ENCODE measurements around the gene NR6A1.
"Not testable (repeated sequence)": the region's sequence is repeated elsewhere in the genome, so short reads cannot be mapped to it uniquely, and the experiment has no call there.

Gene NR6A1

DNA sequence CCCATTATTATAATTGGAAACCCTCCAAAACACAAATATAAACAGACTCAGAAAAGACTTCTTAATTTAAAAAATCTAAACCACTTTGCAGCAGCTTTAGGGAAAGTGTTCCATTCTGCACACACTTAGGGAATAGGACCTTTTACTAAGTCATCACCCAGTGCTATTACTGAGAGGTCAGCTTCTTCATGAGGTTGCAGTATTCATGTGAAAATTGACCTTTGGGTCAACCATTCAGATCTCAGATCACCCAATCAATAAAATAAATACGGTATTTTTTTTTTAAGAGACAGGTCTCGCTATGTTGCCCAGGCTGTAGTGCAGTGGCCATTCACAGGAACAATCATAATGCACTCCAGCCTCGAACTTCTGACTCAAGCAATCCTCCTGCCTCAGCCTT is 21.8 kb downstream of the NR6A1 start:
- TF ChIP-seq, protein P1, sequence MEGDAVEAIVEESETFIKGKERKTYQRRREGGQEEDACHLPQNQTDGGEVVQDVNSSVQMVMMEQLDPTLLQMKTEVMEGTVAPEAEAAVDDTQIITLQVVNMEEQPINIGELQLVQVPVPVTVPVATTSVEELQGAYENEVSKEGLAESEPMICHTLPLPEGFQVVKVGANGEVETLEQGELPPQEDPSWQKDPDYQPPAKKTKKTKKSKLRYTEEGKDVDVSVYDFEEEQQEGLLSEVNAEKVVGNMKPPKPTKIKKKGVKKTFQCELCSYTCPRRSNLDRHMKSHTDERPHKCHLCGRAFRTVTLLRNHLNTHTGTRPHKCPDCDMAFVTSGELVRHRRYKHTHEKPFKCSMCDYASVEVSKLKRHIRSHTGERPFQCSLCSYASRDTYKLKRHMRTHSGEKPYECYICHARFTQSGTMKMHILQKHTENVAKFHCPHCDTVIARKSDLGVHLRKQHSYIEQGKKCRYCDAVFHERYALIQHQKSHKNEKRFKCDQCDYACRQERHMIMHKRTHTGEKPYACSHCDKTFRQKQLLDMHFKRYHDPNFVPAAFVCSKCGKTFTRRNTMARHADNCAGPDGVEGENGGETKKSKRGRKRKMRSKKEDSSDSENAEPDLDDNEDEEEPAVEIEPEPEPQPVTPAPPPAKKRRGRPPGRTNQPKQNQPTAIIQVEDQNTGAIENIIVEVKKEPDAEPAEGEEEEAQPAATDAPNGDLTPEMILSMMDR (IDR thresholded peaks at IDR 0.05; ENCODE audit: low read depth, low read length) = no peak
- no peak for DNase-seq (ENCODE audit: extremely low read depth, low read depth)

DNA sequence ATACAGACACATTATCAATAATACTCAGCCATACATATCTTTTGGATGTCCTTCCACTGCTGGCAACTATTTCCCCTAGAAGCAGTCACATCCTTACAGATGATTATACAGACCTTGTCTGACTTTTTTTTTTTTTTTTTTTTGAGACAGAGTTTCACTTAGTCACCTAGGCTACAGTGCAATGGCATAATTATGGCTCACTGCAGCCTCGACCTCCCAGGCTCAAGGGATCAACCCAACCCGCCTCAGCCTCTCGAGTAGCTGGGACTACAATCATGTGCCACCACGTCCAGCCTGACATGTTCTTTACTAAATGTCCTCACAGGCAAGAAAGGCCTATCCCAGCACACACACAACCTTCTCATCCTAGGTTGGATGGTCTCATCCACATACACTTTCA is 24.0 kb downstream of the NR6A1 start:
- no peak for DNase-seq (ENCODE audit: extremely low read depth, low read depth)
- TF ChIP-seq, protein P1 (IDR thresholded peaks at IDR 0.05; ENCODE audit: low read depth, low read length) = no peak

DNA sequence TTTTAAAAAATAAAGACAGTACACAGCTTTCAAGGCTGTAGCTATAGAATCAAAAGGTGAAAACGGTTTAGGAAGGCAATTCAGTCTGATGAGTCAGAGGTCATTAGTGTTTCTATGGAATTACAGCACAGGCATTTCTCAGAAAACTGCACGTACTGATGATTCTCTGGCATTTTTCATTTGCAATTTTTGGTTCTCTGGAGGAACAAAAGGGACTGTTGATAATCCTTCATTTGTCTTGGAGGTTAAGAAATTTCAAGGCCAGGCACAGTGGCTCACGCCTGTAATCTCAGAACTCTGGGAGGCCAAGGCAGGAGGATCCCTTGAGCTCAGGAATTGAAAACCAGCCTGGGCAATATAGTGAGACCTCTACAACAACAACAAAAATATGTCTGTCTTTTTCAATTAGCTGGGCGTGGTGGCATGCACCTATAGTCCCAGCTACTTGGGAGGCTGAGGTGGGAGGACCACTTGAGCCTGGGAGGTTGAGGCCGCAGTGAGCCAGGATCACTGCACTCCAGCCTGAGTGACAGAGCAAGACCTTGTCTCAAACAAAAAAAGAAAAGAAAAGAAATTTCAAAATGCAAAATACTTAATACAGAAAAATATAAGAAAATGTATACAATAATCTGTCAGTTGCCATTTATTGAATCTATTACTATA is 27.3 kb downstream of the NR6A1 start:
- TF ChIP-seq, protein P1 (IDR thresholded peaks at IDR 0.05; ENCODE audit: low read depth, low read length) = no peak
- no peak for DNase-seq (ENCODE audit: extremely low read depth, low read depth)

DNA sequence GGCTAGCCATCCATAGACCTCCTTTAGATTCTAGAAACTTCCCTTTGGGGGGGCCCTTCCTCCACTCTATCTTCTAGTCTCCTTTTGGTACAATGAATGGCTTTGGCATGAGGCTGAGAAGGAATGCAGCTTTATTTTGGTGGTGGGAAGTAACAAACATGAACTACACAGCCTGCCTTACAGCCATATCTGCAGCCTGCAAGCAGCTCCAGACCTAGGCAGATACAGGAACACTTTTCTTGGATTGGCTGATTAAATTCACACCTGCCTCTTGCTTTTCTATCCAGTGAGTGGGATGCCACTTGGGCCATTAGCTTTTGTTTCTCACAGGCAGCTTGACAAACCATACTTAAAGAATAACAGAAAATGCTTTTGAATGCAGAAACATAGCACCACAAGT is 28.2 kb downstream of the NR6A1 start:
- TF ChIP-seq, protein P1 (IDR thresholded peaks at IDR 0.05; ENCODE audit: low read depth, low read length) = no peak
- DNase-seq (ENCODE audit: extremely low read depth, low read depth) = no peak

DNA sequence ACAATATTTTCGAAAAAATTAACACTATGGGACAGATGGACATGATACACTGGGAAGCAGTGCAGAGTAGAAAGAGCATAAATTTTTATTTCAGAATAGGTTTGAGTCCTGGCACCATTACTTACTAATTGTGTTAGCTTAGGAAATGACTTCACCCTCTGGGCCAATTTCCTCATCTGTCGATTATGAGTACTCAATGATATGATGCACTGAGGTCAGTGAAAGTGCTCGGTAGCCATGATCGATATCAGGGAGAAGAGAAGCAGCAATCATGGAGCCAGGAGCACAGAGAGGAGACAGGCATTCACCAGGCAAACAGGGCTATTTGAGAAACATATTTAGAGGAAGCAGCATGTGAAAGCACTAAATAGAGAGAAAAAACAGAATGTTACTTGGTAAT is 29.4 kb downstream of the NR6A1 start:
- TF ChIP-seq, protein P1 (IDR thresholded peaks at IDR 0.05; ENCODE audit: low read depth, low read length) = no peak
- no peak for DNase-seq (ENCODE audit: extremely low read depth, low read depth)

DNA sequence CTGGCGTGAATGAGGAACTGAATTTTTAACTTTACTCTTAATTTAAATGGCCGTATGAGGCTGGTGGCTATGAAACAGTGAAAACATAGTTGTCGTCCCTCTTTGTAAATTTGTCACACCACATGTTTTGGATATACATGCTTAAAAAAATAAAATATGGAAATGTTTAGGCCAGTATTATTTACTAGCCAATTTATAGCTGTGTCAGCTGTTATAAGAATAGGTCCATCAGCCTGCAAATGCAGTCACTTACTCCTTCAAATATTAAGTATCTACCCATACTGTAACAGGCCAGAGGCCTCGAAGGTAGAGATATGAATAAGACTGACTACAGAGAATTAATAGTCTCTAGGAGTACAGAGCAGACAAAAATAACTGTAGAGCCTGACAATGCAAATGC is 30.0 kb downstream of the NR6A1 start:
- DNase-seq (ENCODE audit: extremely low read depth, low read depth) = no peak
- TF ChIP-seq, protein P1 (IDR thresholded peaks at IDR 0.05; ENCODE audit: low read depth, low read length) = no peak

DNA sequence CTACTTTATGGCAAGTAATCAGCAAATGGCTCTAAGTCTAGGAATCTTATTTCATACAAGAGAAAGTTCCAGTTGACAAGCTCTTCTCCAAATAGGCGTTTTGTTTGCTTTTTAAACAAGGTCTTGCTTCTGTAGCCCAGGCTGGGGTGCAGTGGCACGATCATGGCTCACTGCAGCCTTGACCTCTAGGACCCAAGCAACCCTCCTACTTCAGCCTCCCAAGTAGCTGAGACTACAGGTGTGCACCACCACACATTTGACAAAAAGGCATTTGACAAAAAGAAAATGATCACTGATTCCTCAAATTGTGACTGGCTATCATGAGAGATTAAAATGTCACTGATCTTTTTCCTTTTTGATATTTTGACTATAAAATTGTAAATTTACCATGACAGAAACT is 31.8 kb downstream of the NR6A1 start:
- DNase-seq (ENCODE audit: extremely low read depth, low read depth) = no peak
- TF ChIP-seq, protein P1 (IDR thresholded peaks at IDR 0.05; ENCODE audit: low read depth, low read length) = no peak

DNA sequence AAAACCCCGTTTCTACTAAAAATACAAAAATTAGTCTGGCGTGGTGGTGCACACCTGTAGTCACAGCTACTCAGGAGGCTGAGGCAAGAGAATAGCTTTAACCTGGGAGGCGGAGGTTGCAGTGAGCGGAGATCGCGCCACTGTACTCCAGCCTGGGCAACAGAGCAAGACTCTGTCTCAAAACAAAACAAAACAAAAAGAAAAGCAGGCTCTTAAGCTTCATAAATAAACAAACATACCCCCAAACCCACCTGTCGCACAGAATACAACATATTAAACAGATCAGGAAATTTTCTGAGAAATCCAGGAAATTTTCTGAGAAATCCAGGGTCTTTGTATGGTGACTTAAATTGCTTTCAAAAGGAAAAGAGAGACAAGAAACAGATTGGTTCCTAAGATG is 33.0 kb downstream of the NR6A1 start:
- not testable (repeated sequence) for DNase-seq (ENCODE audit: extremely low read depth, low read depth)
